NCI-H2107 treated with DMSO at 0.1 percent for 48 hours (cell line): ENCODE data around the gene GGCT.
"Not testable (repeated sequence)": the region's sequence is repeated elsewhere in the genome, so short reads cannot be mapped to it uniquely, and the experiment has no call there.

Source experiments
- DNase-seq: peaks from one replicate; lab custom pipeline; 2025; ENCODE audit not compliant: unreplicated experiment; lab: John Stamatoyannopoulos, UW

GGCT gene

GRCh38 chr7:30519122-30519521, 14.5 kb upstream of the GGCT start:
- no peak for DNase-seq

GRCh38 chr7:30515761-30516160, 11.1 kb upstream of the GGCT start:
- DNase-seq = no peak

- DNase-seq = no peak
Observed at GRCh38 chr7:30514776-30515175, 10.1 kb upstream of the GGCT start.

- DNase-seq = no peak
Observed at GRCh38 chr7:30514177-30514576, 9.5 kb upstream of the GGCT start.

GRCh38 chr7:30513762-30514161, 9.1 kb upstream of the GGCT start:
- DNase-seq = no peak

- DNase-seq = no peak
Observed at GRCh38 chr7:30511973-30512662, 7.5 kb upstream of the GGCT start.

GRCh38 chr7:30511494-30511893, 6.9 kb upstream of the GGCT start:
- no peak for DNase-seq

- peak; percentile 18 for DNase-seq
Observed at GRCh38 chr7:30510124-30511075, 5.8 kb upstream of the GGCT start.

- not testable (repeated sequence) for DNase-seq
Observed at GRCh38 chr7:30509171-30509857, 4.7 kb upstream of the GGCT start.

- not testable (repeated sequence) for DNase-seq
Observed at GRCh38 chr7:30507346-30507900, 2.8 kb upstream of the GGCT start.

GRCh38 chr7:30505174-30505697, 607 bp upstream of the GGCT start:
- no peak for DNase-seq

GRCh38 chr7:30503274-30504212, 1.1 kb downstream of the GGCT start:
- no peak for DNase-seq

GRCh38 chr7:30502470-30503251, 2.0 kb downstream of the GGCT start:
- no peak for DNase-seq

- DNase-seq = no peak
Observed at GRCh38 chr7:30501264-30501663, 3.4 kb downstream of the GGCT start.

- no peak for DNase-seq
Observed at GRCh38 chr7:30493228-30493627, 11.4 kb downstream of the GGCT start.

- DNase-seq = no peak
Observed at GRCh38 chr7:30491417-30491816, 13.2 kb downstream of the GGCT start.

GRCh38 chr7:30487371-30487770, 17.3 kb downstream of the GGCT start:
- no peak for DNase-seq

- DNase-seq = no peak
Observed at GRCh38 chr7:30485667-30486066, 19.0 kb downstream of the GGCT start.

GRCh38 chr7:30481416-30481815, 23.2 kb downstream of the GGCT start:
- DNase-seq = not testable (repeated sequence)
